Measurements from ENCODE around the gene GPC5.

DNA sequence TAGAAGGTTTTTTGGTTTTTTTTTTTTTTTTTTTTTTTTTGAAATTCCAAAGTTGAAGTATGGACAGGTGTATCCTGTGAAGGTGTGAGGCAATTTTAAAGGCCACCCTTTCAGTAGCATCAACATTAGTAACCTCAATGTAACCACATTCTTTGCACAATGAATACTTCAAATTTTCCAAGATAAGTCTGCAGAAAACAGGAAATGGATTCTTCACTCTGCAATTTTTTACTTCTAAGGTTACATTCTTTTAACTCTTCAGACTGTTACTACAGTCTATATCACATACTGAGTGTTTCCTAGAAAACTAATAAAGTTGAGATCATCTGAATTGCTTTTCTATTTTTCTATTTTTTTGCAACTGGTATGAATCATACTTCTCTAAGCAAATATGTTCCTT lies 1259.1 kb downstream of the GPC5 start:
- TF ChIP-seq EP300 (IDR thresholded peaks at IDR 0.05): no peak
- TF ChIP-seq, protein P1, sequence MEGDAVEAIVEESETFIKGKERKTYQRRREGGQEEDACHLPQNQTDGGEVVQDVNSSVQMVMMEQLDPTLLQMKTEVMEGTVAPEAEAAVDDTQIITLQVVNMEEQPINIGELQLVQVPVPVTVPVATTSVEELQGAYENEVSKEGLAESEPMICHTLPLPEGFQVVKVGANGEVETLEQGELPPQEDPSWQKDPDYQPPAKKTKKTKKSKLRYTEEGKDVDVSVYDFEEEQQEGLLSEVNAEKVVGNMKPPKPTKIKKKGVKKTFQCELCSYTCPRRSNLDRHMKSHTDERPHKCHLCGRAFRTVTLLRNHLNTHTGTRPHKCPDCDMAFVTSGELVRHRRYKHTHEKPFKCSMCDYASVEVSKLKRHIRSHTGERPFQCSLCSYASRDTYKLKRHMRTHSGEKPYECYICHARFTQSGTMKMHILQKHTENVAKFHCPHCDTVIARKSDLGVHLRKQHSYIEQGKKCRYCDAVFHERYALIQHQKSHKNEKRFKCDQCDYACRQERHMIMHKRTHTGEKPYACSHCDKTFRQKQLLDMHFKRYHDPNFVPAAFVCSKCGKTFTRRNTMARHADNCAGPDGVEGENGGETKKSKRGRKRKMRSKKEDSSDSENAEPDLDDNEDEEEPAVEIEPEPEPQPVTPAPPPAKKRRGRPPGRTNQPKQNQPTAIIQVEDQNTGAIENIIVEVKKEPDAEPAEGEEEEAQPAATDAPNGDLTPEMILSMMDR (IDR thresholded peaks at IDR 0.05): no peak

Measured in ovary (tissue), 3 donors.